NB4 (cell line): Measurements from ENCODE around the gene RCVRN.

Experiments used
- CTCF ChIP-seq: IDR thresholded peaks from one replicate; pipeline ENCODE4 v1.5.1; 2012; ENCODE audit warnings: low read depth, low read length
- MAX ChIP-seq: IDR thresholded peaks from 2 replicates; pipeline ENCODE4 v1.6.1; 2011; ENCODE audit warnings: low read depth, low read length
- POLR2A ChIP-seq: IDR thresholded peaks from 2 replicates; pipeline ENCODE4 v1.6.1; 2011; ENCODE audit warnings: mild to moderate bottlenecking; ENCODE audit not compliant: insufficient read length; ENCODE audit errors: extremely low read depth

GRCh38 chr17:9897372-9897968 is 7.6 kb downstream of the RCVRN start:
- TF ChIP-seq CTCF (no peak), POLR2A (no peak), MAX (no peak)
